Activated T-helper 17 cell treated with anti-CD3 and anti-CD28 coated beads, Interleukin-2, amount 50 U/mL, for 72 hours (primary cell): Measurements from ENCODE around the gene PRAMEF12. TPM values are rescaled to one million over a fixed set of nuclear protein-coding genes. Genes with fewer than 3 reads are reported as not detected.
A peak's percentile ranks its signal among the peaks of the same experiment; 100 is the strongest.
"Not testable (repeated sequence)": the region's sequence is repeated elsewhere in the genome, so short reads cannot be mapped to it uniquely, and the experiment has no call there.

Experiments used
- ATAC-seq: fragments of 150-1000 bp; cut with Tn5 transposase; replicated peaks from 2 replicates; pipeline ENCODE4 v1.10.0; 2021; ENCODE audit warnings: mild to moderate bottlenecking, moderate library complexity
- H3K27ac Mint-ChIP-seq: one replicate; pipeline ENCODE4 v1.8.0; 2022; ENCODE audit warnings: mixed read lengths
- H3K27me3 Mint-ChIP-seq: one replicate; pipeline ENCODE4 v1.8.0; 2022; ENCODE audit warnings: mixed read lengths
- H3K36me3 Mint-ChIP-seq: one replicate; pipeline ENCODE4 v1.8.0; 2022; ENCODE audit warnings: low read depth, mild to moderate bottlenecking, mixed read lengths
- H3K4me1 Mint-ChIP-seq: one replicate; pipeline ENCODE4 v1.8.0; 2022; ENCODE audit warnings: mixed read lengths
- H3K4me3 Mint-ChIP-seq: one replicate; pipeline ENCODE4 v1.8.0; 2022; ENCODE audit warnings: mild to moderate bottlenecking, mixed read lengths
- H3K9me3 Mint-ChIP-seq: one replicate; pipeline ENCODE4 v1.8.0; 2022; ENCODE audit warnings: mixed read lengths
- total RNA-seq, 2 donors: library from RNA; stranded (reverse); gene quantifications; one replicate each; pipeline ENCODE4 v1.2.3, GENCODE V29; 2022

Gene PRAMEF12
- total RNA-seq, result not detected

DNA sequence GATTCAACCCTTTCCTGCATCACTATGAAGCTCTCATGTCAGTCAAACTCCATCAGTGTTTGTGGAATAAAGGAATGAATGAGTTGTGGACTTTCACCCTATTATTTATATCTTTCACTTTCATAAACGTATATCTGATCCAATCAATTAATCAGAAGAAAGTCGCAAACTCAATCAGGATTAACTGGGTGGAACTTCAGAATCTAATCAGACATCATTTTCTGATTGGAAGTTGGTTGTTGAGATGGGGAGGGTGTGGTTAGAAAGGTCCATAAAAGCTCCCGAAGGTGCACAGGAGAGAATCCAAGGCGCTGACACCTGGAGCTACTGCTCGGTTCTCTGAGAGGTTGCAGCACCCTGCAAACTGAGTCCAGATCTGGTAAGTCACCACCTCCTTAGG lies at the start of gene PRAMEF12:
PRAMEF12 (plus strand) TSS at position 301 of the 400 bp plus-strand sequence. CDS start 1,130 bp downstream, outside the sequence.
- no peaks in the 10 kb centered on the region for H3K4me1 Mint-ChIP-seq
- no peaks in the 10 kb centered on the region for H3K9me3 Mint-ChIP-seq
- no peak for ATAC-seq
- H3K27me3 Mint-ChIP-seq, result peaks cover 34% of the 10 kb centered on the region
- H3K27ac Mint-ChIP-seq, result no peak within 1 kb of the TSS
- no peaks in the 10 kb centered on the region for H3K36me3 Mint-ChIP-seq
- no peak within 1 kb of the TSS for H3K4me3 Mint-ChIP-seq

- Mint-ChIP-seq H3K36me3 (no peaks in the 10 kb centered on the region), H3K4me1 (no peaks in the 10 kb centered on the region), H3K27me3 (peaks cover 49% of the 10 kb centered on the region), H3K4me3 (no peak overlapping the region), H3K9me3 (peaks cover 7% of the 10 kb centered on the region), H3K27ac (no peak overlapping the region)
- no peak for ATAC-seq
Observed at GRCh38 chr1:12728391-12728790, 45.1 kb upstream of the PRAMEF12 start.

- H3K4me1 Mint-ChIP-seq, result no peaks in the 10 kb centered on the region
- H3K36me3 Mint-ChIP-seq, result no peaks in the 10 kb centered on the region
- no peak overlapping the region for H3K4me3 Mint-ChIP-seq
- H3K27ac Mint-ChIP-seq, result no peak overlapping the region
- H3K9me3 Mint-ChIP-seq, result peaks cover 10% of the 10 kb centered on the region
- ATAC-seq, result no peak
- peaks cover 57% of the 10 kb centered on the region for H3K27me3 Mint-ChIP-seq
Observed at GRCh38 chr1:12730156-12730555, 43.4 kb upstream of the PRAMEF12 start.

GRCh38 chr1:12731084-12731483 lies 42.5 kb upstream of the PRAMEF12 start:
- not testable (repeated sequence) for H3K4me3 Mint-ChIP-seq, H3K4me1 Mint-ChIP-seq, ATAC-seq

GRCh38 chr1:12734651-12735050 lies 38.9 kb upstream of the PRAMEF12 start:
- ATAC-seq, result no peak
- Mint-ChIP-seq H3K27ac (no peak overlapping the region), H3K36me3 (no peaks in the 10 kb centered on the region), H3K9me3 (peaks cover 20% of the 10 kb centered on the region), H3K27me3 (peaks cover 67% of the 10 kb centered on the region), H3K4me3 (no peak overlapping the region), H3K4me1 (no peaks in the 10 kb centered on the region)

More at GRCh38 chr1:12731084-12731483, 42.5 kb upstream of the PRAMEF12 start:
- not testable (repeated sequence) for H3K27ac Mint-ChIP-seq, H3K36me3 Mint-ChIP-seq
- Mint-ChIP-seq H3K27me3 (peaks cover 58% of the 10 kb centered on the region), H3K9me3 (peaks cover 15% of the 10 kb centered on the region)

- Mint-ChIP-seq H3K27ac (no peak overlapping the region), H3K9me3 (peaks cover 10% of the 10 kb centered on the region), H3K27me3 (peaks cover 50% of the 10 kb centered on the region), H3K4me3 (no peak overlapping the region), H3K4me1 (no peaks in the 10 kb centered on the region), H3K36me3 (no peaks in the 10 kb centered on the region)
- ATAC-seq, result no peak
Observed at GRCh38 chr1:12738934-12739333, 34.6 kb upstream of the PRAMEF12 start.

- Mint-ChIP-seq H3K27me3 (peaks cover 49% of the 10 kb centered on the region), H3K27ac (no peak overlapping the region), H3K4me3 (no peak overlapping the region), H3K4me1 (no peaks in the 10 kb centered on the region), H3K36me3 (no peaks in the 10 kb centered on the region), H3K9me3 (peaks cover 10% of the 10 kb centered on the region)
- no peak for ATAC-seq
Observed at GRCh38 chr1:12739613-12740012, 33.9 kb upstream of the PRAMEF12 start.

DNA sequence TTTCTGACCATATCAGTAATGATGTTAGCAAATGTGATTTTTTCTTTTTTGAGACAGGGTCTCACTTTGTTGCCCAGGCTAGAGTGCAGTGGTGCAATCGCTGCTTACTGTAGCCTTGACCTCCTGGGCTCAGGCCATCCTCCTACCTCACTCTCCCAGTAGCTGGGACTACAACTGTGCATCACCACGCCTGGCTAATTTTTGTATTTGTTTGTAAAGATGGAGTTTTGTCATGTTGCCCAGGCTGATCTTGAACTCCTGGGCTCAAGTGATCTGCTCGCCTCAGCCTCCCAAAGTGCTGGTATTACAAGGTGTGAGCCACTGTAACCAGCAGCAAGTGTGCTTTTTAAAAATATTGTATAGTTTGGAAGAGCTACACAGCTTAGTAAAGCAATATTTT lies 31.6 kb upstream of the PRAMEF12 start:
- ATAC-seq, result no peak
- no peak overlapping the region for H3K4me3 Mint-ChIP-seq
- H3K4me1 Mint-ChIP-seq, result no peaks in the 10 kb centered on the region
- H3K36me3 Mint-ChIP-seq, result no peaks in the 10 kb centered on the region
- H3K9me3 Mint-ChIP-seq, result peaks cover 1% of the 10 kb centered on the region
- peaks cover 42% of the 10 kb centered on the region for H3K27me3 Mint-ChIP-seq
- no peak overlapping the region for H3K27ac Mint-ChIP-seq

GRCh38 chr1:12745126-12745991 lies 28.2 kb upstream of the PRAMEF12 start:
- ATAC-seq, result no peak
- peaks cover 6% of the 10 kb centered on the region for H3K36me3 Mint-ChIP-seq
- H3K27me3 Mint-ChIP-seq, result peaks cover 37% of the 10 kb centered on the region
- no peak overlapping the region for H3K4me3 Mint-ChIP-seq
- no peaks in the 10 kb centered on the region for H3K4me1 Mint-ChIP-seq
- H3K27ac Mint-ChIP-seq, result no peak overlapping the region
- H3K9me3 Mint-ChIP-seq, result peaks cover 19% of the 10 kb centered on the region

GRCh38 chr1:12745992-12746323 lies 27.6 kb upstream of the PRAMEF12 start, which contains the start of gene CFAP107:
TSS of gene CFAP107 (plus strand) at chr1:12746200. CDS start at chr1:12746431, 231 bp downstream.
- Mint-ChIP-seq H3K4me1 (no peaks in the 10 kb centered on the region), H3K4me3 (no peak within 1 kb of the TSS), H3K9me3 (peaks cover 22% of the 10 kb centered on the region), H3K36me3 (peaks cover 6% of the 10 kb centered on the region), H3K27me3 (peaks cover 43% of the 10 kb centered on the region), H3K27ac (no peak within 1 kb of the TSS)
- ATAC-seq, result peak; percentile 38

- no peak for ATAC-seq
- H3K4me1 Mint-ChIP-seq, result no peaks in the 10 kb centered on the region
- no peak overlapping the region for H3K4me3 Mint-ChIP-seq
- peaks cover 6% of the 10 kb centered on the region for H3K36me3 Mint-ChIP-seq
- peaks cover 49% of the 10 kb centered on the region for H3K27me3 Mint-ChIP-seq
- peaks cover 22% of the 10 kb centered on the region for H3K9me3 Mint-ChIP-seq
- H3K27ac Mint-ChIP-seq, result no peak overlapping the region
Observed at GRCh38 chr1:12748778-12749355, 24.7 kb upstream of the PRAMEF12 start.

GRCh38 chr1:12754738-12755137 lies 18.8 kb upstream of the PRAMEF12 start:
- Mint-ChIP-seq H3K4me1 (no peaks in the 10 kb centered on the region), H3K27me3 (peaks cover 54% of the 10 kb centered on the region), H3K27ac (no peak overlapping the region), H3K9me3 (peaks cover 6% of the 10 kb centered on the region), H3K36me3 (no peaks in the 10 kb centered on the region), H3K4me3 (no peak overlapping the region)
- no peak for ATAC-seq

DNA sequence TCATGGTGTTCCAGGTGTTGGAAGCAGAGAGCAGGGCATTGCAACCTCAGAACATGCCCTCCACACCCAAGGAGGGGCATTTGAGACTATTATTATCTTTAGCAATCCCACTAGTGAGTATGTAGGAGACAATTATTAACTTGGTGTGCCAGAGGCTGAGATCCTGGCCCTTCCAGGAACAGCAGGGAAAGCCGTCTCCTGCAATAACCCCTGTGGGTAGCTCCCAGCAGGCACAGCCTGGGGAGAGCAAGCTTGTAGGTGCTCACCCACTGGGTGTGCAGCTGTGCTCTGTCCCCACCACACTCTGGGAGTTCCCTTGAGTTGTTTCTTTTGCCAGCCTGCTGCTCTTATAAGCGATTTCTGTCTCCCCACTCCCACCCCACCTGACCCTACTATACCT lies 17.3 kb upstream of the PRAMEF12 start:
- peaks cover 49% of the 10 kb centered on the region for H3K27me3 Mint-ChIP-seq
- H3K4me1 Mint-ChIP-seq, result no peaks in the 10 kb centered on the region
- H3K27ac Mint-ChIP-seq, result no peak overlapping the region
- no peak overlapping the region for H3K4me3 Mint-ChIP-seq
- no peaks in the 10 kb centered on the region for H3K36me3 Mint-ChIP-seq
- no peaks in the 10 kb centered on the region for H3K9me3 Mint-ChIP-seq
- ATAC-seq, result no peak

DNA sequence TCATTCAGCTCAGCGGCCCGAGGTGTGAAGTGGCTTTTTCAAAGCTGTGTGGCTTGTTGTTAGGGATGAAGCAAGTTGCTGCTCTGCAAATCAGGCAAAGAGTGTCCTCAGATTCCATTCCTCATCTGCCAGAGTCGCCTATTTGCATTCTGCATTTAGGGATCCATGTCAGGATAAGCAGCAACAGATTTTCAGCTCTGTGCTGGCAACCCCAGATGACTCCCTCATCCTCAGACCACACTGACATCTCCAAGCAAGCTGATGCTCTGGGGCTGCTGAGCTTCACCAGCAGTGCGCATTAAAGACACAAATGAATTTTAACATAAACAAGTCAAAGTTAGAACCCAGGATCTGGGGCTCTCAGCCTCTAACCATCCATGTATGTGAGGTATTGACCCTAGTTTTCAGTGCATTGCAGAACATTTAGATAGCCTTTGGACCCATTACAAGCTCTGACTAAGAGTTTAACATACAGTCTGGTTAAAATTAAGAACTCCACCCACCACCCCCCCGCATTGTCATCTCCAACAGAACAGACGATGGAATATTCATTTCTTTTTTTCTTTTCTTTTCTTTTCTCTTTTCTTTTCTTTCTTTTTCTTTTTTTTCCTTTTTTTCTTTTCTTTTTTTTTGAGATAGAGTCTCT lies 16.6 kb upstream of the PRAMEF12 start:
- Mint-ChIP-seq H3K9me3 (no peaks in the 10 kb centered on the region), H3K4me1 (no peaks in the 10 kb centered on the region), H3K36me3 (no peaks in the 10 kb centered on the region), H3K4me3 (no peak overlapping the region), H3K27ac (no peak overlapping the region), H3K27me3 (peaks cover 49% of the 10 kb centered on the region)
- no peak for ATAC-seq

- peaks cover 52% of the 10 kb centered on the region for H3K27me3 Mint-ChIP-seq
- no peaks in the 10 kb centered on the region for H3K9me3 Mint-ChIP-seq
- no peak for ATAC-seq
- no peak overlapping the region for H3K4me3 Mint-ChIP-seq
- no peaks in the 10 kb centered on the region for H3K36me3 Mint-ChIP-seq
- H3K4me1 Mint-ChIP-seq, result no peaks in the 10 kb centered on the region
- H3K27ac Mint-ChIP-seq, result no peak overlapping the region
Observed at GRCh38 chr1:12757836-12758235, 15.7 kb upstream of the PRAMEF12 start.
